GM10266 (cell line): ENCODE measurements around the gene UBE3B.
"Not testable (repeated sequence)": the region's sequence is repeated elsewhere in the genome, so short reads cannot be mapped to it uniquely, and the experiment has no call there.

Experiments used
- DNase-seq: peaks from one replicate; pipeline ENCODE4 v3.0.0; 2012; ENCODE audit errors: extremely low spot score
- CTCF ChIP-seq: IDR thresholded peaks from 2 replicates; pipeline ENCODE4 v1.5.1; 2012; ENCODE audit warnings: mild to moderate bottlenecking, low read depth; ENCODE audit not compliant: control insufficient read depth, insufficient read depth; ENCODE audit errors: missing control alignments

UBE3B gene

GRCh38 chr12:109464642-109465351 lies 12.6 kb upstream of the UBE3B start:
- DNase-seq = no peak
- TF ChIP-seq CTCF = no peak

- no peak for DNase-seq
- no peak for TF ChIP-seq CTCF
Observed at GRCh38 chr12:109466305-109466704, 11.1 kb upstream of the UBE3B start.

- DNase-seq = no peak
- no peak for TF ChIP-seq CTCF
Observed at GRCh38 chr12:109466821-109467220, 10.6 kb upstream of the UBE3B start.

- no peak for DNase-seq
- no peak for TF ChIP-seq CTCF
Observed at GRCh38 chr12:109467978-109468676, 9.3 kb upstream of the UBE3B start.

GRCh38 chr12:109469517-109469916 lies 7.9 kb upstream of the UBE3B start:
- DNase-seq = no peak
- no peak for TF ChIP-seq CTCF

- no peak for TF ChIP-seq CTCF
- DNase-seq = no peak
Observed at GRCh38 chr12:109473006-109473405, 4.4 kb upstream of the UBE3B start.

- DNase-seq = not testable (repeated sequence)
Observed at GRCh38 chr12:109473526-109474270, 3.7 kb upstream of the UBE3B start.
